ENCODE measurements around the gene PDE9A. TPM values are rescaled to one million over a fixed set of nuclear protein-coding genes. Genes with fewer than 3 reads are reported as not detected.

PDE9A gene
- total RNA-seq, 4 donors from 2014 or later = 92.4 to 478 (median 444) TPM

DNA sequence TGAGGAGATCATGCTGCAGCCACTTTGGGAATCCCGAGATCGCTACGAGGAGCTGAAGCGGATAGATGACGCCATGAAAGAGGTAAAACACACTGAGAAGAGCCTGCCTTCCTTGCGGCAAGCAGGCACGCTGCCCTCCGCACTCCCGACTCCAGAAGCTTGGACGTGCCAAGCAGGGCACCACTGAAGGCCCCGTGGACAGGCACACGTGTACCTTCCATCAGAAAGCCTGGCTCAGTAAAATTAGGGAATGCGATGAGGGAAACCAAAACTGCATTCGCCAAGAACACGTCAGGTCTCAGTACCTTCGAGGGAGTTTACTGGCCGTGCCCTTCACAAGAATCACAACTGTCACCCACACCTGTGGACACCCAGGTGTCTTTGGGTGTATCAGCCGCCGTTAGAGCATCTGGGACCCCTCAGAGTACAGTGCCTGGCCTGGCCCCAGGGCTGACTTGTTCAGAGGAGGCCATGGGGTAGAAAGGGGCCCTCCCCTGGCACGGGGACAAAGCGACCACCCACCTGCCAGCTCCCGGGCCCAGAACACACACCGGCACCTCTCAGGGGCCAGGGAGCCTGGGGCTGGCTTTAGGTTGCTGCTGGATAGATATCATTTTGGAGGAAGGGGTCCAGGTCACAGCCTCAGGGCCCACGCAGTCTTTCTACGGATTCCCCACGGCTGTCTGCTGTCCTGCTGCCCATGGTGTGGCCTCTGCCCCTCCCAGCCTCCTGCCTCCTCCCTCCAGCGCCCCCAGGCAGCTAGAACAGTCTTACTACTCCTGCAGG, 117.5 kb downstream of the PDE9A start:
- H3K4me1 ChIP-seq = no peaks in the 10 kb centered on the region
- H3K9me3 ChIP-seq = no peaks in the 10 kb centered on the region
- H3K27me3 ChIP-seq = no peaks in the 10 kb centered on the region
- no peak overlapping the region for H3K4me3 ChIP-seq
- H3K27ac ChIP-seq = no peak overlapping the region
- peak in 1 of 3 donors; percentile 36 for DNase-seq
- TF ChIP-seq, protein P1, sequence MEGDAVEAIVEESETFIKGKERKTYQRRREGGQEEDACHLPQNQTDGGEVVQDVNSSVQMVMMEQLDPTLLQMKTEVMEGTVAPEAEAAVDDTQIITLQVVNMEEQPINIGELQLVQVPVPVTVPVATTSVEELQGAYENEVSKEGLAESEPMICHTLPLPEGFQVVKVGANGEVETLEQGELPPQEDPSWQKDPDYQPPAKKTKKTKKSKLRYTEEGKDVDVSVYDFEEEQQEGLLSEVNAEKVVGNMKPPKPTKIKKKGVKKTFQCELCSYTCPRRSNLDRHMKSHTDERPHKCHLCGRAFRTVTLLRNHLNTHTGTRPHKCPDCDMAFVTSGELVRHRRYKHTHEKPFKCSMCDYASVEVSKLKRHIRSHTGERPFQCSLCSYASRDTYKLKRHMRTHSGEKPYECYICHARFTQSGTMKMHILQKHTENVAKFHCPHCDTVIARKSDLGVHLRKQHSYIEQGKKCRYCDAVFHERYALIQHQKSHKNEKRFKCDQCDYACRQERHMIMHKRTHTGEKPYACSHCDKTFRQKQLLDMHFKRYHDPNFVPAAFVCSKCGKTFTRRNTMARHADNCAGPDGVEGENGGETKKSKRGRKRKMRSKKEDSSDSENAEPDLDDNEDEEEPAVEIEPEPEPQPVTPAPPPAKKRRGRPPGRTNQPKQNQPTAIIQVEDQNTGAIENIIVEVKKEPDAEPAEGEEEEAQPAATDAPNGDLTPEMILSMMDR (IDR thresholded peaks at IDR 0.05) = no peak
- no peak for TF ChIP-seq POLR2A (IDR thresholded peaks at IDR 0.05)
- peaks cover 0 to 98% (median 0%) of the 10 kb centered on the region in 3 donors for H3K36me3 ChIP-seq

DNA sequence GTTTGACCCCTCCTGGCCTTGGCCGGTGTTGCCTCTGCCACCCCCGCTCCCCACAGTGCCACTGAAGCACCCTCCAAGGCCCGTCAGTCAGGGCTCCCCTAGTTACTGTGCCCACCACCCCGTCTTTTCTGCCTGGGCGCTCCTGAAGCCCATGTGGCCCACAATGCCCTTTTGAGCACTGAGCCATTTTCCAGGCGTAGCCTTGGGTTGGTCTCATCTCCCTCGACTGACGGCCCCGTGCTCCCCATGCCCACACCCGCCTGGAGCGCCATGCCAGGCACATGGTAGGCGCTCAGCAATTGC, 118.0 kb downstream of the PDE9A start:
- no peaks in the 10 kb centered on the region for H3K4me1 ChIP-seq
- no peak for TF ChIP-seq POLR2A (IDR thresholded peaks at IDR 0.05)
- TF ChIP-seq, protein P1 (IDR thresholded peaks at IDR 0.05) = no peak
- no peak overlapping the region for H3K27ac ChIP-seq
- DNase-seq = no peak
- peaks cover 0 to 93% (median 0%) of the 10 kb centered on the region in 3 donors for H3K36me3 ChIP-seq
- no peaks in the 10 kb centered on the region for H3K9me3 ChIP-seq
- H3K27me3 ChIP-seq = no peaks in the 10 kb centered on the region
- no peak overlapping the region for H3K4me3 ChIP-seq

DNA sequence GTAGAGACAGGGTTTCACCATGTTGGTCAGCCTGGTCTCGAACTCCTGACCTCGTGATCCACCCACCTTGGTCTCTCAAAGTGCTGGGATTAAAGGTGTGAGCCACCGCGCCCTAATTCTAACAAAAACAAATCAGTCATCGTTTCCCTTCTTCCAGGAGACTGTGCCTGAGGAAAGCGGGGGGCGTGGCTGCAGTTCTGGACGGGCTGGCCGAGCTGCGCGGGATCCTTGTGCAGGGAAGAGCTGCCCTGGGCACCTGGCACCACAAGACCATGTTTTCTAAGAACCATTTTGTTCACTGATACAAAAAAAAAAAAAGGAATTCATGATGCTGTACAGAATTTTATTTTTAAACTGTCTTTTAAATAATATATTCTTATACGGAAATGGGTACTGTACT, 121.7 kb downstream of the PDE9A start:
- Histone ChIP-seq H3K36me3 (peaks cover 0 to 57% (median 0%) of the 10 kb centered on the region in 3 donors), H3K4me1 (no peaks in the 10 kb centered on the region), H3K4me3 (no peak overlapping the region), H3K27me3 (no peaks in the 10 kb centered on the region), H3K9me3 (no peaks in the 10 kb centered on the region), H3K27ac (no peak overlapping the region)
- peak in 1 of 3 donors; percentile 44 for DNase-seq
- no peak for TF ChIP-seq POLR2A (IDR thresholded peaks at IDR 0.05)
- TF ChIP-seq, protein P1 (IDR thresholded peaks at IDR 0.05) = no peak

DNA sequence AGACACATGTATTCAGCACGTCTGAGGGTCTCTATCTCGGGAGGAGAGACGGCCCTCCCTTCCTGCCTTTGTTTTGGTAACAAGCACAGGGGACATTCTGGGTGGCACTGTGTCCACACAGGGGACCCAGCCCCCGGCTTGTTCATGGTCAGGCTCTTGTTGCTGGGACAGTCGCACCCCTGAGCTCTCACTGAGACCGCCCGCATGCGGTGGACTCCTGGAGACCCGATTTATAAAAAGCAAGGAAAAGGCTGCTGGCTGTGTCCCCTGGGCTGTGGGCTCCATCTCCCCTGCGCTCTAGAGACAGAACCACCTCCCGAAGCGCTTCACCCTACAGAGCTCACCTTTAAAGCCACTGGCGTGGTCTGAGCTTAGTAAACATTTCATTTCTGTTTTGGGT, 122.5 kb downstream of the PDE9A start:
- no peaks in the 10 kb centered on the region for H3K9me3 ChIP-seq
- no peak for DNase-seq
- H3K4me3 ChIP-seq = no peak overlapping the region
- no peaks in the 10 kb centered on the region for H3K27me3 ChIP-seq
- TF ChIP-seq POLR2A (IDR thresholded peaks at IDR 0.05) = no peak
- TF ChIP-seq, protein P1 (IDR thresholded peaks at IDR 0.05) = no peak
- peaks cover 0 to 7% (median 0%) of the 10 kb centered on the region in 4 donors for H3K4me1 ChIP-seq
- H3K27ac ChIP-seq = no peak overlapping the region
- peaks cover 0 to 49% (median 0%) of the 10 kb centered on the region in 3 donors for H3K36me3 ChIP-seq

DNA sequence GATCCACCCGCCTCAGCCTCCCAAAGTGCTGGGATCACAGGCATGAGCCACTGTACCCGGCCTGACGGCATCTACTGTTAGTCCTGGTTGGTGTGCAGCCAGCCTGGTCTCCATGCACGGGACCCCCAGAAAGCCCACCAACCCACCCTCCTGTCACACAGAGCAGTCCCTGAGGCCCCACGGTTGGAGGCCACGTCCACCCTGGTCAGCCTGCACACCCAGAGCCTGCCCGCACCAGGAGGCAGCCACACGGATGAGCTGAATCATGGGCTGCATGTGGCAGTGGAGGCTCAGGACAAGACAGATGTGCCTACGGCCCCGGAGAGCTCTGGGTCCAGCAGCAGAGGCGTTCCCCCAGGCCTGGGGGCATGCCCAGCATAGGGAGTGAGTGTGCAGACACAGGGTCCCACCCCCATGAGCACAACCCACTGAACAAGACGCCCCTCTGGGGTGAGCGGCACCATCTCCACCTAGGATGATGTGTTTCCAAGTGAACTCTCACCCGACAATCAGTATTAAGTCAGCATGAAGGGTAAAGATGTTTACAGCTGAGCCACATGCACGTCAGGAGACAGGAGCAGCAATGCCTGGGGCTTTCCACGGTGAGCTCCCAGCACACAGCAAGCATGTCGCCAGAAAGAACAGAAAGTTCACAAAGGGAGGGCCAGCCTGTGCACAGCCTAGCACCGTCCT, 123.8 kb downstream of the PDE9A start:
- Histone ChIP-seq H3K4me3 (no peak overlapping the region), H3K9me3 (no peaks in the 10 kb centered on the region), H3K27ac (no peak overlapping the region), H3K4me1 (peaks cover 0 to 20% (median 0%) of the 10 kb centered on the region in 4 donors), H3K27me3 (no peaks in the 10 kb centered on the region), H3K36me3 (peaks cover 0 to 36% (median 0%) of the 10 kb centered on the region in 3 donors)
- peak in 1 of 3 donors; percentile 51 for DNase-seq
- no peak for TF ChIP-seq POLR2A (IDR thresholded peaks at IDR 0.05)
- TF ChIP-seq, protein P1 (IDR thresholded peaks at IDR 0.05) = no peak
